Middle frontal gyrus (tissue), 1 donor: ENCODE measurements around the gene CERS6.
"Not testable (repeated sequence)": the region's sequence is repeated elsewhere in the genome, so short reads cannot be mapped to it uniquely, and the experiment has no call there.

ENCODE experiments used
- DNase-seq: peaks from one replicate; pipeline ENCODE4 v3.0.0-alpha.2; 2015; ENCODE audit warnings: low spot score; ENCODE audit errors: extremely low spot score

CERS6 gene

GRCh38 chr2:168496906-168497305 is 40.8 kb downstream of the CERS6 start:
- DNase-seq = no peak

GRCh38 chr2:168499500-168499899 is 43.4 kb downstream of the CERS6 start:
- DNase-seq = no peak

GRCh38 chr2:168500516-168500915 is 44.4 kb downstream of the CERS6 start:
- DNase-seq = no peak

DNA sequence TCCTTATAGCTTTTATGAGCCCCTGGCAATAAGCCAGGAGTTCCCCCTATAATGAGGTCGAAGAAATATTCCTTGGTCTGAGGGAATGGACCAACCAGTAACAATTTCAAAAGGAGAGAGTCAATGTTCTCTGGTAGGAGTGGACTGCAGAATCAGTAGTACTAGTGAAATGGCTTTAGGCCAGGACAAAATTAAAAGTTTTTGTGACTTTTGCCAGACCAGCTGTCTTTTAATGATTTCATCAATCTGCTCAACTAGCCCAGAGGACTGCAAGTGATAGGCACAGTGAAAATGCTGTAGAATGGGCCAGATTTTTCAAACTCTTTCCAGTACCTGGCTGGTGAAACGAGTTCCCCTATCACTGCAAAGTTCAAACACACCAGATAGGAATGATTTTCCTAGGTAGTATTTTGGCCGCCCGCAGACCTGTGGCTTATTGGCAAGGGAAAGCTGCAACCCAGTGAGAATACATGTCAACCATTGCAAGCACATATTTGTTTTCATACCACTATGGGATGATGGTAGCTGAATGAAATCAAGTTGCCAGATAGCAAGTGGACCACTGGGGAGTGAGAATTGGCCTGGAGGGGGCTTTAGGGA is 45.5 kb downstream of the CERS6 start:
- DNase-seq = no peak

DNA sequence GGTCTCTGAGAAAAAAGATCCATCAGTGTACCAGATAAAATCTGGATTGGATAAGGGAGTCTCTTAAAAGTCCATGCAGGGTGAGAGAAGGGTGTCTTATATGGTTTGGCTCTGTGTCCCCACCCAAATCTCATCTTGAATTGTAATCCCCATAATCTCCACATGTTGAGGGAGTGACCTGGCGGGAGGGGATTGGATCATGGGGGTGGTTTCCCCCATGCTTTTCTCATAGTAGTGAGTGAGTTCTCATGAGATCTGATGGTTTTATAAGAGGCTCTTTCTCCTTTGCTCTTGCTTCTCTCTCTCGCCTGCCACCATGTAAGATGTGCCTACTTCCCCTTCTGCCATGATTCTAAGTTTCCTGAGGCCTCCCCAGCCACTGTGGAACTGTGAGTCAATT is 46.8 kb downstream of the CERS6 start:
- DNase-seq = not testable (repeated sequence)

DNA sequence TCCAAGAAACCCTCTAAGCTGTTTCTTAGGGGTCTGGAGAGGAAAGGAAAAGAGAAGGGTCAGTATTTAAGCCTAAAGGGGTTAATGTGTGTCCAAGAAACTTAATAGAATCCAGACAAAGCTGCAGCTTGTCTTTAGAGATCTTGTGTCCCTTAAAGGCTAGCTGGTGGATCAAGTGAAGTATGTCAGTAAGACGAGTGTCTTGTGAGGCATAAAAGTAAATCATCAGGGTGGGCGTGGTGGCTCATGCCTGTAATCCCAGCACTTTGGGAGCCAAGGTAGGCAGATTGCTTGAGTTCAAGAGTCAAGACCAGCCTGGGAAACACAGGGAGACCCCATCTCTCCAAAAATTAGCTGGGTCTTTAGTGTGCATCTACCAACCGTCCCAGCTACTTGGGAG is 47.8 kb downstream of the CERS6 start:
- DNase-seq = no peak

- DNase-seq = no peak
Observed at GRCh38 chr2:168504323-168504722, 48.3 kb downstream of the CERS6 start.

DNA sequence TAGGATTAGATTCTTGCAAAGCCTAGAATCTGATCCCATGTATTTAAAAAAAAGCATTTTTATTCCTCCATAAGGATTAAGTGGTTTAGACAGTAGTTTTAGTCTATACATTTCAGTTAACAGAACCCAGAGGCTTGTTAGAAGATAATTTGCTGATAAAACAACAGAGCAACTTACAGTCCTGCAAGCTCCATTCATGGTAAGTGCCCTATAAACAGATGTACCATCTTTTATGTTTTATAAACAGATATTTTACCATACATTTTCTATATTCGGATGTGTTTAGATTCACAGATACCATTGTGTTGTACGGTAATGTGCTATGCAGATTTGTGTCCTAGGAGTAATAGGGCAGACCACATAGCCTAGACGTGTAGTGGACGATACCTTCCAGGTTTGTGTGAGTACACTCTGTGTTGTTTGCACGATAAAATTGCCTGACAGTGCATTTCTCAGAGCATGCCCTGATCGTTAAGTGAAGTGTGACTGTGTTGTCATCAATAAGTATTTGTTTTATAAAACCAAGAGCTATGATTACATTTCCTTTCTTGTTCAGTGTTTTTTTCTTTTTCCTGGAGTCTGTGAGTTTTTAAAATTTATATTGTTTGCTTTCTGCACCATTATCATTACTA is 54.2 kb downstream of the CERS6 start:
- DNase-seq = no peak

DNA sequence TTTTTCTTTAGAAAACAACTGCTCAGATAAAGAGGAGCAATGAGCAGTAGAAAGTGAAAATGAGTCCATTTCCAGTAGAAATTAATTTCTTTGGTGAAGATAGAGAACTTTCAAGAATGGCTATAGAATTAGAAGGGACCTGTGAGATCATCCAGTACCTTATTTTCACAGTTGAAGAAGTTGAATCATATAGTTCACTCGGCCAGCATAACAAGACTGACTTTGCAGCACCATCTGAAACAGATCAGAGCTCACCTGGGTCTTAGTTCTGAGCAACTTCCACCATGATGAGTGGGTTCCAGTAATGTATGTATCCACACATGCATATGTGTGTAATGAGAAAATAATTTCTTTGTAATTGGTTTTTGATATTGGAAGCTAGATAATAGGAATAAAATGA is 58.6 kb downstream of the CERS6 start:
- DNase-seq = no peak

GRCh38 chr2:168515502-168515901 is 59.4 kb downstream of the CERS6 start:
- no peak for DNase-seq

DNA sequence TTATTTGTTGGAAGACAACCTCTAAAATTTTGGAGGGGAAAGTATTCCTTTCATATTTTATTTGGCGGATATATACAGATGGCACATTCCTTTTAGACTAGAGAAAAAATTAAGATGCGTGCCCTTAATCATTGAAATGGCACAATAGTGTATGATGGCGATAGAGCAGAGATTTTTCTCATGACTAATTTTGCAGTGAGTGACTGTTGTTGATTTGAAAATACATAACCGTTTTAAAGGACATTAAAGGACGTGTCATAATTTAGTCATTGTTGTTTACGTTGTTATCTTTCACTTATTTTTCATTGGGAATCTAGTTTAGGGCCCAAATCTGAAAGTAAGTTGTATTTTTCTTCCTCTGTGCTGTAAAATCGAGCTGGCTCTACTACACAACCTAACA is 61.7 kb downstream of the CERS6 start:
- no peak for DNase-seq

- no peak for DNase-seq
Observed at GRCh38 chr2:168518555-168519066, 62.5 kb downstream of the CERS6 start.

DNA sequence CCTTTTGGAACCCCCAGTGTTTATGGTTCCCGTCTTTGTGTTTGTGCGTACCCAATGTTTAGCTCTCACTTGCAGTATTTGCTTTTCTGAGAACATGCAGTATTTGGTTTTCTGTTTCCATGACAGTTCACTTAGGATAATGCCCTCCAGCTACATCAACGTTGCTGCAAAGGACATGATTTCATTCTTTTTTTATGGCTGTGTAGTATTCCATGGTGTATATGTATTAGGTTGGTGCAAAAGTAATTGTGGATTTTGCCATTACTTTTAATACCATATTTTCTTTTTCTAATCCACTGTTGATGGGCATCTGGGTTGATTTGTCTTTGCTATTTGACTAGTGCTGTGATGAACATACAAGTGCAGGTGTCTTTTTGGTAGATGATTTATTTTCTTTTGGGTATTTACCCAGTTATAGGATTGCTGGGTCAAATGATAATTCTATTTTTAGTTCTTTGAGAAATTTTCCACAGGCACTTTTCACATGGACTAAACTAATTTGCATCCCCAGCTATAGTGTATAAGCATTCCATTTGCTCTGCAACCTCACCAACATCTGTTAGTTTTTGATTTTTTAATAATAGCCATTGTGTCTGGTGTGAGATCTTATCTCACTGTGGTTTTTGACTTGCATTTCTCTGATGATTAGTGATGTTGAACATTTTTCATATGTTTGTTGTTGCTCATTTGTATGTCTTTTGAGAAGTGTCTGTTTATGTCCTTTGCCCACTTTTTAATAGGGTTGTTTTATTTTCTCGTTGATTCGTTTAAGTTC is 63.6 kb downstream of the CERS6 start:
- no peak for DNase-seq

DNA sequence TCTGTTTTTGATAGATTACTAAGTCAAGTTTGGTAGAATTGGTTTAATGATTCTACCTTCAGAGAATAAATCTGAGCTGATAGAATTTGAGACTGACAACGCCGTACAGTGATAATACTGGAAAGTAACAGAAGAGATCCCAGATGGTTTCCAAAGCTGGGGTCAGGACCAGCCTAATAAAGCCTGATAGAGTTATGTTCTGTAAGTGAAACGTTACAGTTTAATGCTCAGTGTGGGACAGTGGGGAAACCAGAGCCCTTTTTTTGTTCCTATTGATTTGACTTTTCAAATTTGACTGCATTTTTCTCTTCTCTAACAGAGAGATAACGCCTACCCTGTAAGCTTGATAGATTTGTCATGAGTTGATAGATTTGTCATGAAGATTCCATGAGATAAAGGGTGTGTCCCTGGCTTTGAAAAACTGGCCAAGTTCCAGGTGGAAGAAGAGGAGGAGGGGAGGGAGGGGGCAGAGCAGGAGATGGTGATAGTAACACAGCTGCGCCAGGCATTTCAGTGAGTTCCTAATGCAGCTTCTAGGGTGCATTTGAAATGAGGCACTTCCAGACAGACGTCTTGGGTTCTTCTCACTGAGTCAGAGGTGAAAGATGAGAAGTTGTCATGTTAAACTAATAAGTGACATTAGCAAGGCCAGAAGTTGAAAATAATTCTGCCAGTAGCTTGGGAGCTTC is 65.1 kb downstream of the CERS6 start:
- no peak for DNase-seq

- no peak for DNase-seq
Observed at GRCh38 chr2:168522446-168522845, 66.4 kb downstream of the CERS6 start.

DNA sequence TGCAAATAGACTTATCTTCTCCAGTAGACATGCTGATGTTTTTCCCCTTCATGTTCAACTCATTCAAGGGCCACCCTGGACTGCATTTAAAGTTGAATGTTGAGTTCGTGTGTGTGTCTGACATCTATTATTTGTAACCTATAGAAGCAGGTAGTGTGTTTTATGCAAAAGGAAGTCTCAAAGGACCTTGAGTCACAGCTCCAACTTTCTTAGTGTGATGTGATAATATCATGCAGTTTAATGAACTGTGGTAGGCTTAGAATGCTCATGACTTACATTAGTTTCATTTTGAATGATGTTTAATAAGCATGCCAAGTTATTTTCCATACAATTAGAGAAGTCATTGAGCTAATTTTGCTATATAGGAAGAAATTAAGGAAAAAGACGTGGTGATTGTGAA is 67.9 kb downstream of the CERS6 start:
- DNase-seq = no peak

GRCh38 chr2:168525020-168525419 is 68.9 kb downstream of the CERS6 start:
- DNase-seq = no peak

- DNase-seq = no peak
Observed at GRCh38 chr2:168525716-168526446, 69.8 kb downstream of the CERS6 start.

DNA sequence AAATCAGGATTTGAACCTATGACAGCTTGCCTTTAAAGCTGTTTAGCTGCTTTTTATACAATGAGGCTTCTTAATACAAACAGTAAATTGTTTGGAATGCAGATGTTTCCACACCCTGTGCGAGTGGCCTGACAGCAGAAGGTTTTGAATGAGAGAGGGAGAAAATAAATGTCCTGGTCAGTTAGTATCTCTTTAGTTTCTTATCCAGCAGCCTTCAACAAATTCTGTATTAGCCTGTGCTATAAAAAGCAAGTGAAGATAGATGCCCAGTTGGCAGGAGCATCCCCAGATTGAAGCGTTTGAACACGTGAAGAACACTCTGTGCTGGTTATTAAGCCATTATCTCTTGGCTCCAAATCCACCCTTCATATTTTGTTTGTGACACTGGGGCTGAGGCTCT is 70.6 kb downstream of the CERS6 start:
- DNase-seq = no peak

DNA sequence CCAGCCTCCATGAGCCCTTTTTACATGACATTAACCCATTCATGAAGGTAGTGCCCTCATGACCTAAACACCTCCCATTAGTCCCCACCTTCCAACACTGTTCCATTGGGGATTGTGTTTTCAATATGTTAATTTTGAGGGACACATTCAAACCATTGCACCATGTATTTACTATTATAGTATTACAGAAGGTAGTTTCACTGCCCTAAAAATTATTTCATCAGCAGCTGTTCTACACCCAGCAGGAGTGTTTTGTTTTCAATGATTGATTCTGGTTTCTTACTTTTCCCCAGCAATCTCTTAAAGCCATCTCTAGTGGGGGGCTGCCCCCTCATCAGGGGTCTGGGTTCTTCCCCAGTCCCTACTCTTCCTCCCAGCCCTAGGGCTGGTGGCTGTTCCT is 71.9 kb downstream of the CERS6 start:
- DNase-seq = no peak

- no peak for DNase-seq
Observed at GRCh38 chr2:168528469-168528868, 72.4 kb downstream of the CERS6 start.
